ENCODE measurements around the gene LRCH4. TPM values are rescaled to one million over a fixed set of nuclear protein-coding genes. Genes with fewer than 3 reads are reported as not detected.
"Not testable (repeated sequence)": the region's sequence is repeated elsewhere in the genome, so short reads cannot be mapped to it uniquely, and the experiment has no call there.

Gene LRCH4
- total RNA-seq, 1 donor from 2014 or later = 26.6 TPM

DNA sequence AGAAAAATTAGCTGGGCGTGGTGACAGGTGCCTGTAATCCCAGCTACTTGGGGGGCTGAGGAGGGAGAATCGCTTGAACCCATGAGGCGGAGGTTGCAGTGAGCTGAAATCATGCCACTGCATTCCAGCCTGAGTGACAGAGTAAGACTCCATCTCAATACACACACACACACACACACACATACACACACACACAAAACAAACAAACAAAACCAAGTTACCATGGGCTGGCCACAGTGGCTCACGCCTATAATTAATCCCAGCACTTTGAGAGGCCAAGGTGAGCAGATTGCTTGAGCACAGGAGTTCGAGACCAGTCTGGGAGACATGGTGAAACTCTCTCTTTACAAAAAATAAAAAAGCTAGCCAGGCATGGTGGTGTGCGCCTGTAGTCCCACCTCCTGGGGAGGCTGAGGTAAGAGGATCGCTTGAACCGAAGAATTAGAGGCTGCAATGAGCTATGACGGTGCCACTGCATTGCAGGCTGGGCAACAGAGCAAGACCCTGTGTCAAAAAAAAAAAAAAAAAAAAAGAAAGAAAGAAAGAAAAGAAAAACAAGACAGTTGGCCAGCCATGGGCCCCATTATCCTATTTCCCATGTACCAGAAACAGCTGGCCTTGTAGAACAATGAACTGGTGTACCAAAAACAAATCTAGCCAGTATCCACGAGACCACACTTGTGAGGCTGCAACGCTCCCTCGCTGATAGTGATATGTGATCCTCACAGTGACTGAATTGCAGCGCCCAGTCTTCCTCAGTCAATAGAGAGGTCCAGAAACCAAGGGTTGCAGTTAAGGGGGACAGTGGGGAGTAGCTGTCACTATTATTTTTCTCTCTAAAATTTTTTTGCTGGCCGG, 53.5 kb downstream of the LRCH4 start:
- TF ChIP-seq, protein P1, sequence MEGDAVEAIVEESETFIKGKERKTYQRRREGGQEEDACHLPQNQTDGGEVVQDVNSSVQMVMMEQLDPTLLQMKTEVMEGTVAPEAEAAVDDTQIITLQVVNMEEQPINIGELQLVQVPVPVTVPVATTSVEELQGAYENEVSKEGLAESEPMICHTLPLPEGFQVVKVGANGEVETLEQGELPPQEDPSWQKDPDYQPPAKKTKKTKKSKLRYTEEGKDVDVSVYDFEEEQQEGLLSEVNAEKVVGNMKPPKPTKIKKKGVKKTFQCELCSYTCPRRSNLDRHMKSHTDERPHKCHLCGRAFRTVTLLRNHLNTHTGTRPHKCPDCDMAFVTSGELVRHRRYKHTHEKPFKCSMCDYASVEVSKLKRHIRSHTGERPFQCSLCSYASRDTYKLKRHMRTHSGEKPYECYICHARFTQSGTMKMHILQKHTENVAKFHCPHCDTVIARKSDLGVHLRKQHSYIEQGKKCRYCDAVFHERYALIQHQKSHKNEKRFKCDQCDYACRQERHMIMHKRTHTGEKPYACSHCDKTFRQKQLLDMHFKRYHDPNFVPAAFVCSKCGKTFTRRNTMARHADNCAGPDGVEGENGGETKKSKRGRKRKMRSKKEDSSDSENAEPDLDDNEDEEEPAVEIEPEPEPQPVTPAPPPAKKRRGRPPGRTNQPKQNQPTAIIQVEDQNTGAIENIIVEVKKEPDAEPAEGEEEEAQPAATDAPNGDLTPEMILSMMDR (IDR thresholded peaks at IDR 0.05; ENCODE audit: borderline replicate concordance) = no peak
- Histone ChIP-seq H3K4me1 (no peaks in the 10 kb centered on the region), H3K27ac (replicated peaks) (no peak overlapping the region), H3K9me3 (replicated peaks) (no peaks in the 10 kb centered on the region), H3K27me3 (ENCODE audit: low read depth) (peaks cover 7% of the 10 kb centered on the region), H3K4me3 (no peak overlapping the region), H3K36me3 (no peaks in the 10 kb centered on the region)
- intact Hi-C loops (cut with micrococcal nuclease) = no loop called here
- no peak for DNase-seq

DNA sequence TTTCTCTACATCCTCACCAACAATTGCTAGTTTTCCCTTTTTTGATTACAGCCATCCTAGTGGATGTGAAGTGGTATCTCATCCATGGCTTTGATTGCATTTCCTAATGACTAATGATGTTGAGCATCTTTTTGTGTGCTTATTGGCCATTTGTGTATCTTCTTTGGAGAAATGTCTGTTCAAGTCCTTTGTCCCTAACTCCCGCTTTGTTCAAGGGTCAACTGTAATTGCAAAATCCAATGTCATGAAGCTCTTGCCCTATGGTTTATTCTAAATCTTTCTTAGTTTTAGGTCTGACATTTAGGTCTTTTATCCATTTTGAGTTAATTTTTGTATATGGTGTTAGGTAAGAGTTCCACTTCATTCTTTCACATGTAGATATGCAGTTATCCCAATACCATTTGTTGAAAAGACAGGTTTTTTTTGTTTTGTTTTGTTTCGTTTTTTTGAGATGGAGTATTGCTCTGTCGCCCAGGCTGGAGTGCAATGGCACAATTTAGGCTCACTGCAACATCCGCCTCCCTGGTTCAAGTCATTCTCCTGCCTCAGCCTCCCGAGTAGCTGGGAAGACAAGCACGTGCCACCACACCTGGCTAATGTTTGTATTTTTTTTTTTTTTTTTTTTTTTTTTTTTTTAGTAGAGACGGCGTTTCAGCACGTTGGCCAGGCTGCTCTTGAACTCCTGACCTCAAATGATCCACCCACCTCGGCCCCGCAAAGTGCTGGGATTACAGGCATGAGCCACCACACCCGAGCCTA, 57.6 kb downstream of the LRCH4 start:
- H3K27me3 ChIP-seq (ENCODE audit: low read depth); H3K9me3 ChIP-seq (replicated peaks); H3K36me3 ChIP-seq; intact Hi-C loops (cut with micrococcal nuclease); H3K4me1 ChIP-seq; H3K27ac ChIP-seq (replicated peaks); DNase-seq; H3K4me3 ChIP-seq: not testable (repeated sequence)

Other genes starting within 250 kb of the LRCH4 start
- gene PILRB, start 228.0 kb downstream of the LRCH4 start, total RNA-seq = 10.6 TPM
- gene PILRA, start 212.6 kb downstream of the LRCH4 start, total RNA-seq = 2.0 TPM
- 4.6 TPM for gene ZCWPW1, start 157.4 kb downstream of the LRCH4 start, total RNA-seq
- 23.6 TPM for gene MEPCE, start 156.3 kb downstream of the LRCH4 start, total RNA-seq
- gene PPP1R35, start 149.6 kb downstream of the LRCH4 start, total RNA-seq = 10.8 TPM
- 0.88 TPM for gene SPACDR, start 121.9 kb downstream of the LRCH4 start, total RNA-seq
- gene TSC22D4, start 106.9 kb downstream of the LRCH4 start, total RNA-seq = 47.5 TPM
- 0.38 TPM for gene NYAP1, start 102.2 kb downstream of the LRCH4 start, total RNA-seq
- 26.6 TPM for gene AGFG2, start 46.9 kb downstream of the LRCH4 start, total RNA-seq
- 1.1 TPM for gene SAP25, start 12.2 kb downstream of the LRCH4 start, total RNA-seq
- gene FBXO24, start 199 bp upstream of the LRCH4 start, total RNA-seq = 0.25 TPM
- 40.8 TPM for gene PCOLCE, start 16.2 kb upstream of the LRCH4 start, total RNA-seq
- gene MOSPD3, start 26.4 kb upstream of the LRCH4 start, total RNA-seq = 10.2 TPM
- 0.25 TPM for gene TFR2, start 55.4 kb upstream of the LRCH4 start, total RNA-seq
- not detected for gene ACTL6B, start 70.3 kb upstream of the LRCH4 start, total RNA-seq
- gene GNB2, start 87.6 kb upstream of the LRCH4 start, total RNA-seq = 98.3 TPM
- gene GIGYF1, start 108.1 kb upstream of the LRCH4 start, total RNA-seq = 24.5 TPM
- 30.6 TPM for gene POP7, start 120.0 kb upstream of the LRCH4 start, total RNA-seq
- gene EPO, start 134.3 kb upstream of the LRCH4 start, total RNA-seq = not detected
- not detected for gene ZAN, start 147.5 kb upstream of the LRCH4 start, total RNA-seq
- gene EPHB4, start 241.4 kb upstream of the LRCH4 start, total RNA-seq = 20.3 TPM

Data from left ventricle myocardium inferior (tissue), 1 donor.